Dendritic cell treated with granulocyte-macrophage colony-stimulating factor and Interleukin-4, amounts not matched to agents 40 ng/mL and 50 ng/mL, for 4 days (primary cell): Measurements from ENCODE around the gene MYO18B.

ENCODE experiments used
- H3K27ac Mint-ChIP-seq: one replicate; pipeline ENCODE4 v1.8.0; 2022; ENCODE audit warnings: mild to moderate bottlenecking, mixed read lengths
- H3K27me3 Mint-ChIP-seq: one replicate; pipeline ENCODE4 v1.8.0; 2022; ENCODE audit warnings: mild to moderate bottlenecking, mixed read lengths
- H3K36me3 Mint-ChIP-seq: one replicate; pipeline ENCODE4 v1.8.0; 2022; ENCODE audit warnings: low read depth, mixed read lengths
- H3K4me1 Mint-ChIP-seq: one replicate; pipeline ENCODE4 v1.8.0; 2022; ENCODE audit warnings: low read depth, mixed read lengths
- H3K4me3 Mint-ChIP-seq: one replicate; pipeline ENCODE4 v1.8.0; 2022; ENCODE audit warnings: mild to moderate bottlenecking, moderate library complexity, mixed read lengths
- H3K9me3 Mint-ChIP-seq: one replicate; pipeline ENCODE4 v1.8.0; 2022; ENCODE audit warnings: mixed read lengths
- intact Hi-C: fragments of 100-400 bp; cut with micrococcal nuclease; formaldehyde crosslinking; loops from one replicate; pipeline ENCODE4 v1.15.0; 2022

The MYO18B gene

DNA sequence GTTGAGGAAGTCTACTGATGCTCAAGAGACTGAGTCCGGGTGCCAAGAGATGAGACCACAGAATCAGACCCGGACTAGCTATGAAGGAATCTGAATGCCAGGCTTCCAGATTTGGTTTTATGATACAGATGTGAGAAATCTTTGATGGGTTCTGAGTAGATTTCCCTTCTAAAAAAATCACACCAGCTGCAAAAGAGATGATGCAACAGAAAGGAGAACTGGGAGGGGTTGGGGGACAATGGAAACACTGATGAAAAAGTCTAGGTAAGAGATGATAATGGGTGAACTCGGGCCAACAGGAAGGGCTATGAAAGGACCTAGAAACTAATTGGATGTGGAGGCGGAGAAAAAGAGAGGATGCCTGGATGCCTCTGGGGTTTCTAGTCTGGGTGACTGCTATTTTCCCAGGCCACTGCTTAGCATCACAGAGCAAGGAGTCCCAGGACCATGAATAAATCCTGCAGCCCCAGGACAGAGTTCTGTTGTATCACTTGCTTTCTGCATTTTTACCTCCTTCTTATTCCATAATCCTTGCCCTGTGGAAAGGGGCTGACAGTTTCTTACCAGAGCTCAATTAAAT, 311.8 kb downstream of the MYO18B start:
- no peaks in the 10 kb centered on the region for H3K4me1 Mint-ChIP-seq
- no peaks in the 10 kb centered on the region for H3K9me3 Mint-ChIP-seq
- peaks cover 9% of the 10 kb centered on the region for H3K27me3 Mint-ChIP-seq
- H3K27ac Mint-ChIP-seq: no peak overlapping the region
- no peak overlapping the region for H3K4me3 Mint-ChIP-seq
- H3K36me3 Mint-ChIP-seq: no peaks in the 10 kb centered on the region
- intact Hi-C loops: no loop called here

DNA sequence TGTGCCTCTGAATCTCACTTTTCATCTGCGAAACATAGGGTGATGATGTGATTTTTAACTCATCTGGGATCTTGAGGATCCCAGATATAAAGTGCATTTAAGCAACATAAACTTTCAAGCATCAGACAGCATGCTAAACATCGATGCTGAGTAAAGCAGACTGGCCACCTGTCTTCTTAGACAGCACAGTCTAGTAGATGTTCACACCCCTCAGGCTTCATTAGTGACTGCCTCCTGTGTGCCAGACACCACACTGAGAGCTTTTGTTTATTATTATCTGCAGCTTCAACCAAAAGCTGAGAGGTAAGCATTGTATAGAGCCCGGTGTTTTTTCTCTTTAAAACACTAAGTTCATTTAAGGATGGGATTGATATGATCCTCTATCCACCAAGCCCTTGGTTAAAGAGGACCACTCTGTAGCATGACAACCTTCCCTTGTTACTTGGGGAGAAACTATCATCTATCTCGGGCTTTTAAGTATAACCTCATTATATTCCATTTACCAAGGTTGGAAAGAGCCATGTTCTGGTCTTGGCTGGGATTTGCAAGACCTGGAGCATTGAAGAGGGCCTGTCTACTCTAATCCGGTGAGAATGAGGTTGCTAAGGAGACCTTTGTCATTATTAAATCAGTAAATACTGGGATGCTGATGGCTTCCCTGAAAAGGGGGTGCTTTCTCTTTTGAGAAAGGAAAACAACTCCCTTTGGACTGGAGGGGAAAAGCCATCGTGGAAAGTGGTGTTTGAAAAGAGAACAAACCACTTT, 313.0 kb downstream of the MYO18B start:
- no peaks in the 10 kb centered on the region for H3K4me1 Mint-ChIP-seq
- H3K36me3 Mint-ChIP-seq: no peaks in the 10 kb centered on the region
- no peak overlapping the region for H3K27ac Mint-ChIP-seq
- H3K27me3 Mint-ChIP-seq: peaks cover 8% of the 10 kb centered on the region
- no peak overlapping the region for H3K4me3 Mint-ChIP-seq
- intact Hi-C loops: no loop called here
- no peaks in the 10 kb centered on the region for H3K9me3 Mint-ChIP-seq

DNA sequence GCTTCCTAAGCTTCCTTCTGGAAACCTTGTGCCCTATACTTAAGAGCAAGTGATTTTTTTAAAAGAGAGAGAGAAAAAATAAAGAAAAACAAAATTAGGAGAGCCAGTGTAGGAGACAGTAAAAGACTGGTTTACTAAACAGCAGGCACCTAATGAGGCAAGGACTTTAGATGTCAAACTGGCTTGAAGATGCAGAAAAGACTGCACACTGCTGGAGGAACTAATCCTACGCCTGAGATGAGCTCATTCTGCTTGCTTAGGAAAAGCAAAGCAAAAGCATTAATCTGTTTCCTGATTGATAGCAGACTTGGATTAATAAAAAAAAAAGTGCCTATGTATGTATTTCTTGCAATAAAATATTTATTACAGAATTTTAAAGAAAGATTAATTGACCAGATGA, 313.7 kb downstream of the MYO18B start:
- H3K9me3 Mint-ChIP-seq: no peaks in the 10 kb centered on the region
- peaks cover 8% of the 10 kb centered on the region for H3K27me3 Mint-ChIP-seq
- H3K36me3 Mint-ChIP-seq: no peaks in the 10 kb centered on the region
- intact Hi-C loops: no loop called here
- no peaks in the 10 kb centered on the region for H3K4me1 Mint-ChIP-seq
- H3K27ac Mint-ChIP-seq: no peak overlapping the region
- no peak overlapping the region for H3K4me3 Mint-ChIP-seq

DNA sequence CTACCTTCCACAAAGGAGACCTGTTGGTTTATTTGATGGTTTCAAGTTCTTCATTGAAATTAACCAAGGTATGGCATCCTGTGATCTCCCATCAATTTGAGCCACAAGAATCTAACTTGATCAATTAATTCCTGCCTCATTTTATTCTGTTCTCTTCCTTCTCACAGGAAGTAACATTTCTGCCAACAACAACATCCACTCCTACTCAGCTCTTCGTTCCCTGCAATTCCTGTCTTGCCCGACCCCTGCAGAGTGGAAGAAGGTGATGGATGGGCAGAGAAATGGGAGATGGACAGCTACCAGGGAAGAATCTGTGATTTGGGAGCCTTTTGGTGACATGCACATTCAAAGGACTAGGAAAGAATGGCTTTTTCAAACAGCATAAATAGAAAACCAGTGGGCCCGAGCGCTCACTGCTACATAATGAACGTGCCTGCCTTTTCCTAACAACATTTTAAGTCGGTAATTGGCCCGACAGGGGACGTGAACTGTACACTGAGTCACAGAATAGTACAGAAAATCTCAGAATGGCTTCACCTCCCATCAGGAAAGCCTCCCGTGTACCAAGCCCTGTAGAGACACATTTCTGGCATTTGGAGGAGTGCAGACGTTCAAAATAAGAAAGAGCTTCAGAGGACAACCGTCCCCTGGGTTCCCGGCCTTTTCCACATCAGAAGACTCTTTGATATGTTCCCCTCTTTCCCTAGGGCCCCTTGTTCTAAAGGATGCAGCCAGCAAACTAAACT, 314.6 kb downstream of the MYO18B start:
- Mint-ChIP-seq H3K9me3 (no peaks in the 10 kb centered on the region), H3K27me3 (peaks cover 7% of the 10 kb centered on the region), H3K27ac (no peak overlapping the region)

DNA sequence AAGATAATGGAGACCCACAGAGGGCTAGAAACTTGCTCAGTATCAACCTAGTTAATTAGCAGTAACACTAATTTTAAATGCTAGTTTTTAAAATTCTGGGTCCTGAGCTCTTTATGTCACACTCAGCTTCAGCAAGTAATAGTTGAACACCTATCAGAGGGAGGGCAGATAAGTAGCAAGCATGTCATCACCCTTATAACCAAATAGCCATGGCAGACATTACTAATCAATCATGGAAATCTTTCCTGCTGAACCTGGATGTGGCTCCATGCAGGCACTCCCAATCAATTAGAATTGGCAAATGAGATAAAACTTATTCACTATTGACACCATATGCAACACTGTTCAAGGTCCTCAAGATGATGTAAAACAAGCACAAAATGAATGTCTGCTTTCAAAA, 315.7 kb downstream of the MYO18B start:
- no peak overlapping the region for H3K4me3 Mint-ChIP-seq
- peaks cover 7% of the 10 kb centered on the region for H3K27me3 Mint-ChIP-seq
- no peaks in the 10 kb centered on the region for H3K4me1 Mint-ChIP-seq
- H3K9me3 Mint-ChIP-seq: no peaks in the 10 kb centered on the region
- intact Hi-C loops: no loop called here
- H3K36me3 Mint-ChIP-seq: no peaks in the 10 kb centered on the region
- H3K27ac Mint-ChIP-seq: no peak overlapping the region

More for the DNA sequence above, 314.6 kb downstream of the MYO18B start:
- H3K4me1 Mint-ChIP-seq: no peaks in the 10 kb centered on the region
- no peak overlapping the region for H3K4me3 Mint-ChIP-seq
- no peaks in the 10 kb centered on the region for H3K36me3 Mint-ChIP-seq
- intact Hi-C loops: no loop called here

DNA sequence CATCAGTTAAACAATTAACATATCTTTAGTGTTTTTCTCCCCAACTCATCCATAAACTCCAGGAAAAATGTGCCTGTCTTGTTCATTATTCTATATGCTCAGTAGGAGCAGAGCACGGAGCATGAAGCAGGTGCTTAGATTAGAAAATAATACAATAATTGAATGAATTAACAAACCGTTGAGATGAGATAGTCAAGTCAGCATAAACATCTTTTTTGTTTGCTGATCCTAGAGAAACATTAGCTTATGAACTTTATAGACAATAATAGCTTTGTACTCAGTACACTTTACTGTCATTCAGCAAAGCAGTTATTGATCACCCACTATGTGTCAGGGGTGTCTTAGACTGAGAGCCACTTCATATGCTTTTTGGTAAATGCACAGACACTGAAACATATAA, 322.1 kb downstream of the MYO18B start:
- H3K4me1 Mint-ChIP-seq: no peaks in the 10 kb centered on the region
- intact Hi-C loops: no loop called here
- no peak overlapping the region for H3K4me3 Mint-ChIP-seq
- H3K27ac Mint-ChIP-seq: no peak overlapping the region
- H3K9me3 Mint-ChIP-seq: no peaks in the 10 kb centered on the region
- peaks cover 26% of the 10 kb centered on the region for H3K27me3 Mint-ChIP-seq
- no peaks in the 10 kb centered on the region for H3K36me3 Mint-ChIP-seq

DNA sequence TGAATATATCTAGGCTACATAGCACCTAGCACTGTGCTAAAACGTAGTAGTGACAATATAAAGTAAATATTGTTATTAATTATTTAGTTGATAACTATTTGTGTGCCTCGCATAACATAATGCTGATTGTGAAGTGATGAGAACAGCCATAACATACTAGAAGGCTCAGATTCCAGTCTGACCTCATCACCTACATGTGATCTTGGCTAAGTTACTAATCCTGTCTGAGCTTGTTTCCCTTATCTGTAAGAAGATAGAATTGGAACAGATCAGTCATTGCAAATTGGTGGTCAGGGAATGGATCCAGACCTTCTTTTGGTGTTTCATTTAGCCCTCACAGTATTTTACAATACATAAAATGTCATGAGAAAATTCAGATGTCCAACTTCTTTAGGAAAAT, 323.9 kb downstream of the MYO18B start:
- H3K27me3 Mint-ChIP-seq: peaks cover 29% of the 10 kb centered on the region
- no peaks in the 10 kb centered on the region for H3K4me1 Mint-ChIP-seq
- intact Hi-C loops: no loop called here
- no peaks in the 10 kb centered on the region for H3K36me3 Mint-ChIP-seq
- H3K4me3 Mint-ChIP-seq: no peak overlapping the region
- no peaks in the 10 kb centered on the region for H3K9me3 Mint-ChIP-seq
- H3K27ac Mint-ChIP-seq: no peak overlapping the region

DNA sequence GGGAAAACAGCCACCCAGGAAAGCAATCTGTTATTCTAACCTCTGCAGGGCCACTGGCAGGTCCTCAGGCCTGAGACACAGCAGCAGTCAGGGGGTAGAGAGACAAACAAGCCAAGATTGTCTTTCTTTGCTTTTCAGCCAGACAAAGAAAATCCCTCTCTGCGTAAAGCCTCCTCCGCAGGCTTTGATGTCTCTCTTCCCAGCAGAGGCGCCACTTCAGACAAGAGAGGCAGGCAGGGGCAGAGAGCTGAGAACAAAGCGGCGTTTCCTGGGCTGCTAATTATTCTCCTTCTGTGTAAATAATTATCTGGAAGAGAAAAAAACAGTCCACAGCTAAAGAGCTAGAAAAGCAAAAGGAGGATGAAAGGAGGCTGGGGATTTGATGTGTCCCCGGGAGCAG, 324.5 kb downstream of the MYO18B start:
- H3K4me1 Mint-ChIP-seq: no peaks in the 10 kb centered on the region
- H3K36me3 Mint-ChIP-seq: no peaks in the 10 kb centered on the region
- H3K9me3 Mint-ChIP-seq: no peaks in the 10 kb centered on the region
- no peak overlapping the region for H3K4me3 Mint-ChIP-seq
- no peak overlapping the region for H3K27ac Mint-ChIP-seq
- intact Hi-C loops: no loop called here
- H3K27me3 Mint-ChIP-seq: peaks cover 29% of the 10 kb centered on the region

DNA sequence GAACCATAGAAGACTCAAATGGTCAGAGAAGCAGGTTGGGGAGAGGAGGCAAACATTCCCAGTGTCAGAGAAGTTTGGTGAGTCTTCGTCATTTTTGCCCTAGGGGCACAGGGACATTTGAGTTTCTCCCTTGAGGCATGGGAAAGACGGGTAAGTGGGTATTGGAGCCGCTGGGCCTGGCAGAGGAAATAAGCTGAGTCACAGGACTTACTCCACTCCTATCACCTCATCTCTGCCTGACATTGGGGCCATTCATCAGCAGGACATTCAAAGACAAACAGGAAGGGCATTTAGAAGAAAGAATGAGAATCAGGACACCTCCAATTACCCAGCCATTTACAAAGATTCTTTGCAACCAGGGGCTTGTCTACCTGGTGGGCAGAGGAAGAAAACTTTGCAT, 326.6 kb downstream of the MYO18B start:
- no peak overlapping the region for H3K27ac Mint-ChIP-seq
- H3K36me3 Mint-ChIP-seq: no peaks in the 10 kb centered on the region
- intact Hi-C loops: no loop called here
- H3K27me3 Mint-ChIP-seq: peaks cover 29% of the 10 kb centered on the region
- H3K4me1 Mint-ChIP-seq: no peaks in the 10 kb centered on the region
- H3K4me3 Mint-ChIP-seq: no peak overlapping the region
- H3K9me3 Mint-ChIP-seq: no peaks in the 10 kb centered on the region

DNA sequence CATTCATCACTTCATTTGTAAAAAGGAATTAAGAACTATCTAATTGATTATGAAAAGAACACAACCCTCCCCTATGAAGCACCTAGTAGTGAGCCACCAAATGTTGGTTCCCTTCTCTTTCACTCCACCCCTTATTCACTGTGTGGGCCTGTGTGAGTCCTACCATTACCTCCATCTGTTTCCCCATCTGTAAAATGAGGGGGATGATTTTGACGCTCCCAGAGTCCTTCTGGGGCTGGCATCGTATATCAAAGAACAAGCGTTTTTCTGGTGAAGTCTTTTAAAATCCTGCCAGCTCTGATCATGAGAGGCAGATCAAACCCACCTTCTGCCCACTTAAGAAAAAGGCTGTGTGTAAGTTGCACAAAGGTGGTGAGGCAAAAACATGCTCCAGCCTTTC, 330.6 kb downstream of the MYO18B start:
- H3K9me3 Mint-ChIP-seq: no peaks in the 10 kb centered on the region
- H3K4me1 Mint-ChIP-seq: no peaks in the 10 kb centered on the region
- H3K36me3 Mint-ChIP-seq: no peaks in the 10 kb centered on the region
- H3K4me3 Mint-ChIP-seq: no peak overlapping the region
- intact Hi-C loops: no loop called here
- peaks cover 18% of the 10 kb centered on the region for H3K27me3 Mint-ChIP-seq
- H3K27ac Mint-ChIP-seq: no peak overlapping the region

DNA sequence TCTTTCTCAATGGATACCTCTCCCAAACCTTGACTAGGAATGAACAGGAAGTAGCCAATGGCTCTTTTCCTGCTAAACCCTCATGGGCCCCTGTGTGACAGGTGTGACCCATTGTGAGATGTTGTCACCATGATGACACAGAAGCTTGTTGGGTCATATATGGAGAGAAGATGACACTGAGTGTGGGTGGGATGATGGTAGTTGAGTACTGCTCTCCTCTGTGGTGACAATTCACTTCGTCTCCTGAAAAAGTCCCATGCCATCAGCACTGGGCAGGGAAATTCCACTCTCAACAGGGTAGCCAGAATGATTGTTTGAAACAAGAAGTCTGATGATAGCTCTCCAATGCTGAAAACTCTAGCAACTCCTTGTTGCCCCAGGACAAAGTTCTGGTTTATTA, 333.3 kb downstream of the MYO18B start:
- no peak overlapping the region for H3K4me3 Mint-ChIP-seq
- H3K36me3 Mint-ChIP-seq: no peaks in the 10 kb centered on the region
- H3K9me3 Mint-ChIP-seq: no peaks in the 10 kb centered on the region
- no peaks in the 10 kb centered on the region for H3K4me1 Mint-ChIP-seq
- H3K27ac Mint-ChIP-seq: no peak overlapping the region
- intact Hi-C loops: no loop called here
- peaks cover 3% of the 10 kb centered on the region for H3K27me3 Mint-ChIP-seq

DNA sequence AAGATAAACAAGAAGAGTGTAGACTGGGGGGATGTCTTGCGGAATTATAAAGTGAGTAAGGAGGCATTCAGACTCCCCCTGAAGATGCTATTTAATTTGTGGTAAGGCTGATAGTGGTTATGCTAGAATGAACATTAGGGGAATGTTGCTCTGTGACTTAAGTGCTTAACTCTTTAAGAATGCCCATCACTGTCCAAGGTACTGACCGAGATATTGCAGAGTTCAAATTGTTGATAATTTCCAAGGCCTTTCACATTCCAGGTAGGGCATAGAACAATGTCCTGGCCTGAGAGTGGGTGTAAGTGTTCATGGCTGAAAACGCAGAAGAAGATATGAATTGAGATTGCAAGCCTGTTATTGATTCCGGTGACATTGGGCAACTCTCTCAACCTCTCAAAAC, 337.0 kb downstream of the MYO18B start:
- no peaks in the 10 kb centered on the region for H3K9me3 Mint-ChIP-seq
- no peak overlapping the region for H3K27ac Mint-ChIP-seq
- no peak overlapping the region for H3K4me3 Mint-ChIP-seq
- H3K27me3 Mint-ChIP-seq: no peaks in the 10 kb centered on the region
- H3K36me3 Mint-ChIP-seq: no peaks in the 10 kb centered on the region
- H3K4me1 Mint-ChIP-seq: no peaks in the 10 kb centered on the region
- intact Hi-C loops: no loop called here
